ENCODE data around the gene RASA1.
A peak's percentile ranks its signal among the peaks of the same experiment; 100 is the strongest.
"Not testable (repeated sequence)": the region's sequence is repeated elsewhere in the genome, so short reads cannot be mapped to it uniquely, and the experiment has no call there.

RASA1 gene

DNA sequence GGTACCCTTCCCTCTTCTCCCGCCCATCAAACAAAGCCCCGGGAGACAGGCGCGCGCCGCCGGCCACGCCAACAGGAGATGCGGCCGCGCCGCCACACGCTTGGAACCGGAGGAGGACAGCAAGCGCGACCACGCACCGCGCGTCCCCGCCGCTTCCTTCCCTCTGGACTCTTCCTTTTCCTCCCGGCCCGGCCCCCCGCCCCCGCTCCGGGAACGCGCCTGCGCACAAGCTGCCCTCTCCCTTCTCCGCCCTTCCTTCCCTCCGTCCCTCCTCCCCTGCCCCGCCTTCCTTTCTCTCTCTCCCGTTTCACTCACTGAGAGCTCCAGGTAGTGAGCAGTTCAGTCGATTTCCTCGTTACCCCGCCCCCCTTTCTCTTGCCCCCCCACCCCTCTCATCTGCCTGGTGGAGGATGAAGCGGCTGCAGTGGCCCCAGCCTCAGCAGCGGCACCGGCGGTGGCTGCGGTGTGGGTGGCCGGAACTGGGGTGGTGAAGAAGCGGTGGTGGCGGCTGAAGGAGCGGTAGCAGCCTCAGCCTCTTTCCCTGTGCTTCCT lies at the start of gene RASA1:
Gene RASA1, plus strand, starts transcription at position 310 of the 552 bp plus-strand sequence. CDS start 569 bp downstream, outside the sequence.
- DNase-seq: peak; percentile 76

DNA sequence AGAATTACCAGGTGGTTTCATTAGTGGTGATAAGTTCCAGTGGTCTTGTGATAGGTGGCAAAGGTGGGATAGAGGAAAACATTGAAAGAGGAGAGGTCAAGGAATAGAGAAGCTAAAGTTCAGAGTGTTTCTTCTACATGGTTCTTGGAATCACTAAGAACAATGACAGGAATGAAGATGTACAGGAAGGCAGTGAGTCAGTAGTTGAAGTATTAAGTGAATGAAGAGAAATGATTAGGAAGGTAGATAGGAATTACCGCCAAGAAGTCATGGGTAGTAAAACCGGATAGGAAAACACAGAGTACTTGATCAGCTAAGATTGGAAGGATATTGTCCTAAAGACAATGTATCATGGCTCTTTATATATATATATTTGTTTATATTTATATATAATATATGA lies 37.9 kb upstream of the RASA1 start:
- DNase-seq: no peak

DNA sequence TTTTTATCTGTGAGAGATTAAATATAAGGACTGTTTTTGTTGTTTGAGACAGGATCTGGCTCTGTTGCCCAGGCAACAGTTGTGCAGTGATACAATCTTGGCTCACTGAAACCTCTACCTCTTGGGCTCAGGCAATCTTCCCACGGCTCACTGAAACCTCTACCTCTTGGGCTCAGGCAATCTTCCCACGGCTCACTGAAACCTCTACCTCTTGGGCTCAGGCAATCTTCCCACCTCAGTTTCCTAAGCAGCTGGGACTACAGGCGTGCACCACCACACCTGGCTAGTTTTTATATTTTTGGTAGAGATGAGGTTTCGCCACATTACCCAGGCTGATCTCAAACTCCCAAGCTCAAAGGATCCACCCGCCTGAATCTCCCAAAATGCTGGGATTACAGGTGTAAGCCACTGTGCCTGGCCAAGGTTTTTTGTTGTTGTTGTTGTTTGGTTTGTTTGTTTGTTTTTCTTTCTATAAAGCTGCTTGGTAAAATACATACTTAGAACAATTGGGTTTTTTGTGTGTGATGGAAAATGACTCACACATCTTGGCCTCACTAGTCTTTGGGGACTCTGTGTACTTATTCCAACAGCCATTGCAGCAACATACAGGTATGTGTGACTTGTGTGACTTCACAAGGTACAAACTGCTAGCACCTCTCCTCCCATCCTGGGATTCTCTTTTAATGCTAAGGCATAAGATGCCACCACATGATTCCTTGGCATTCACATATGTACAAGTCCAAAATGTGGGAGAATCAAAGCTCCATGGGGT lies 36.5 kb upstream of the RASA1 start:
- DNase-seq: no peak

DNA sequence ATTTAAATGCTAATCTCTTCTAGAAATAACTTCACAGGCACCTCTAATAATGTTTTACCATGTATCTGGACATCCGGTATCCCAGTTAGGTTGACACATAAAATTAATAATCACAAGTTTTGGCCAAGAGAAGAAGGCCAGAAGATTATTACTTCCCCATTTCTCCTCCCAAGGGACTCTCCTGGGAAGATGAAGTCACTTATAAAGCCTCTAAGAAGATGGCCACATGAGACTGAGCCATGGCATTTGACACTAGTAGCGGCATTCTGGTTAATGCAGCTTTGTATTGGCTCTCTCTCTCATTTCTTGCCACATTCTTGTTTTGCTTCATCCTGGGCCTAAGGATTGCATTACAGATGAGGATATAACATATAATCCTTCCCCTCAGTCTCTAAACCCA lies 34.5 kb upstream of the RASA1 start:
- DNase-seq: no peak

DNA sequence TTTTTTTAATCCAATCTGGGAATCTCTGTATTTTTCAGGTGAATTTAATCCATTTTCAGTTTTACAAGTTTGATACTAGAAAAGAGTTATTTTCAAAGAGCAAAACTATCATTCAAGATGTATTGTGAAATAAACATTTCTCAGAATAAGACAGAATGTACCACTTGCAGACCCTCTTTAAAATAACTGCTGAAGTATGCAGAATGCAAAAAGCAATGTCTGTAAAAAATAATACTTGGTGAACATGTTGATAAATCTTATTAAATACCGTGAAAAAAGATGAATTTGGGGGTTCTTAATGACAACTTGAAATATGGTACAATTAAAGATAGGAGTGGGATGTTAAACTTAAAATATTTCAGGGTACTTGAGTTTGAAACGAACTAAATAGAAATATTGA lies 26.1 kb upstream of the RASA1 start:
- DNase-seq: no peak

DNA sequence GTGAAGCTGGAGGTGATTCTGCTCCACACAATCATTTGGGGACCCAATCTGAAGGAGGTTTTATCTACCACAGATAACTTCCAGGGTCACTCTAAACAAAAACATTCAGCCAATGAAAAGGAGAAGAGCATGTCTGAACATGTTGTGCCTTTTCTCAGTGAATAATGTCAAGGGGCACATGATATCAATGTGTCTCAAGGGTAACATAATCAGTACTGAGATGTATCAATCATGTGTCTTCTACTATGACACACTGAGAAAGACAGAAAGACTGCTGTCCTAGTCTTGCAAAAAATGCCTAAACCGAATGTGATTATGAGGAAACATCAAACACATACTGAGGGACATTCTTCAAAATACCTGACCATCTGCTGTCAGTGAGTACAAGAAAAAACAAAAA lies 25.4 kb upstream of the RASA1 start:
- DNase-seq: no peak

DNA sequence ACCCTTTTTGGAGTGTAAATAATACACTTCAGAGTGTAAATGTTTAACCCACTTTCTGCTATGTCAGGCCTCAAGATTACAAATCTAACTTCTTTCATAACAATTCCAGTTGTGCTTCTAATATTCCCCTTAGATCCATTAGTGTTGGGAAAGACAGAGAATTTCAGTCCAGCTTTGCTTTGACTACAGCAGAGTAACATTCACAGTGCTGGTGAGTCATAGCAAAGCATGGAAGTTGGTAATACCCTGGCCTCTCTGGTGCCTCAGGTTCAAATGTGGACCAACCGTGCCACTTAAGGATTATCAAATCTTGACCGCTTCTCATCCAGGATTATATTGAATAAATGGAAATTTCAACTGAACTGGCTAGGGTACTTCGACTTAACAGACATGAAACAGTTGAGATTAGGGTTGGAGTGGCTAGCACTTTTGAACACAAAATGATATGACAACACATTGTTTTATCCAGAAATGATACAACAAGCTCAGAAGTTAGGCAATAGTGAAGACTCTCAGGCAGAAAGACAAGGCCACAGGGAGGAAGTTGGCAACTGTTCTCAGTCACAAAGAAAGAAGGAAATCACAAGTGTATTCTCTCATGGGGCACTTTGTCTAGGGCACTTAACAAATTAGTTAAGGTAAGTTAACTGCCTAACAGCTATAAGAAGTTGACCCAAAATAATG lies 24.4 kb upstream of the RASA1 start:
- no peak for DNase-seq

DNA sequence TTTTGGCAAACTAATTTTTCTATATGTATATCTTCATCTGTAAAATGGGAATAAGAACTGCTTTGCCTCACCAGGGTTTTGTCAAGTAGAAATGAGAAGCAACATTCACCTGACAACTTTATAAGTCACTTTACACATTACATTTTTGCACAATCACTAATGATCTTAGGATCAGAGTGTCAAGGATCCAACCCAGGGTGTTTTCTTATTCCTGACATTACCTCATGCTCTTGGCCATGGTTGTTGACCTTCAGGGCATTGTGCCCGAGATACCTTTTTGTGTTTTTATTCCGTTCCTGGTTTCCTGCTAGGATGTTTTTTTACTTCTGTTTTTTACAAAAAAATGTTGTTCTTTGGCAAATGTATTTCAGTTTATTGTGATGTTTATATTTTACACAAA lies 22.2 kb upstream of the RASA1 start:
- DNase-seq: no peak

DNA sequence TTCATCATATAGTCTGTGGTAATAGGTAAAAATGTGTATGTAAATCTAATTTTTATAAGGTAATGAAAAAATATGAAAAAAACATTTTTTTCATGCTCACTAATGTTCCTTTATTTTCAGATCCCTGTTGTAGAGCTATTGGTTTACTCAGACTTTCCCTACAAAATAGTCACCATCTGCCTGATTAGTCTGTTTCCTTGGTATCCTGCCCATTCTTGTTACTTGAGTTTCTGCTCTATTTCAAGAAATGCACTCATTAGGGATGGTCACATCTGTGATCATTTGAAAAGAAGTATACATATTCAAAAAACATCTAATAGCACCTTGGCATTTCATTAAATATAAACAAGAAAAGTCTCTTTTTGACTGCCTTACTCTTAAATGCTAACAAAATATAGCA lies 21.6 kb upstream of the RASA1 start:
- DNase-seq: no peak

DNA sequence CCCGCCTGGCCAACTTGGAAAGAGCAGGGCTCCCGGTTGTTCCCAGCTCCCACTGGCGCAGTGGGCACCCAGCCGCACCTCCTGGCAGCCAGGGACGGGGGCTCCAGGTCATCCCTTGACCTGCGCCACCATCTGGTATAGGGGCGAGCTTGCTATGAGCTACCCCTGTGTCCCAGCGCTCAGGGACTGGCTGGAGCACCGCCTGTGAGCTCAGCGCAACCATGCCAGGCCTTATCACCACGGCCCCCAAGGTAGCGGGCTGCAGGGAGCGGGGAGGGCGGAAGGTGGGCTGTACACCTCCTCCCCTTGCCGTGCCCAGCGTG lies 15.4 kb upstream of the RASA1 start:
- DNase-seq: no peak

DNA sequence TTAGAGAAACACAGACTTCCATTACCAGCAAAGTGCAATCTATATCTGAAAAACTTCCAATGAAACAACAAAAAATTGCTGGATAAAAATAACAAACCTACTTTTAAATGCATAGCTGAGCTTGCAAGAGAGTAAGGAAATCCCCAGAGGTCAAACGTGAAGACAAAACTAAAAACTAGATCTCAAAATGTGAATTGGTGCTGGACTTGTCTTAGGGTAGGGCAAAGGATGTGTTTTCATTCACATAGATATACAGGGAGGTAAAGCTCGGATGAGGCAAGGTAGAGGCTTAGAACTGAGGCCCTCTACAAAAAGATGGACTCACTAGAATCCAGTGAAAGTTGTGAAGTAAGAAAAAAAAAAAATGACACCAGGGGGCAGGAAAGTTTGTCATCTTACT lies 13.6 kb upstream of the RASA1 start:
- no peak for DNase-seq

DNA sequence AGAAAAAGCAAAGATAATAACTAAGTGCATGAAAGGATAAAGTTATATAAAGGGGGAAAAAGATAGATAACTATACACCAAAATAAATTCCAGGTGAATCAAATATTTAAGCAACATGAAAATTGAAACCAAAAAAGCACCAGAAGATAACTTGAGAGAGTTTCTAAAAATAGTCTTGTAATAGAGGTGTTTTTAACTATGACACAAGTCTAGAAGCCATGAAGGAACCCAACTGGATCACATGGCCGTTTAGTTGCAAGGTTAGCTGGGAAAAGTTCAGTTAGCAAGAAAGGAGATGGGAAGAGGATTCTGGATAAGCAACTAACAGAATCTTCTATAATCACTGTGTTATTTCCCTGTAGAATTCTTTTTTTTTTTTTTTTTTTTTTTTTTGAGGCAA lies 9.2 kb upstream of the RASA1 start:
- DNase-seq: no peak

DNA sequence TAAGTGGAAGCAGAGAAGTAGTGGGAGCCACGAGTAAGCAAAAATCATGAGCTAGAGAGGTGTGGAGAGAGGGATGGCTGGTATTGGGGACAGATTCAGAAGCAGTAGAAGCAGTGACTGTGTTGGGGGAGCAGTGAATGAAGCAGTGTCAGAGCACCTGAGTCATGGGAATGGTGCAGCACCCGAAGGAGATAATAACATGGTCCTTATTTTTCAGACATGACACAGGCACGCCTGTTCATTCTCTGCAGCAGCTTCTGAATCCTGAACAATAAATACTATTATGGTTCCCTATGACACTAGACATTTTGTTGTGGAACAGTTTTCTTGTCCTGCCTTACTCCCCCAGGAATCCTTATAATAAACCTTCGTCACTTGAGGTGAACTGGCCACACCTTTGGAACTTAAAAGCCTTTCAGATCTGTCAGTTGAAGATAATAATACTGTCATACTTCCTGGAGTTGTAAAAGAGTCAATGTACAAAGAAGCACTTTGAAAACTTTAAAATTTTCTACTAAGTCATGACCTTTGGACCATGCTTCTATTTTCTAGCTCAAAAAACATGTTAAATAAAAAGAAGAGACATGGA lies 7.0 kb upstream of the RASA1 start:
- no peak for DNase-seq

DNA sequence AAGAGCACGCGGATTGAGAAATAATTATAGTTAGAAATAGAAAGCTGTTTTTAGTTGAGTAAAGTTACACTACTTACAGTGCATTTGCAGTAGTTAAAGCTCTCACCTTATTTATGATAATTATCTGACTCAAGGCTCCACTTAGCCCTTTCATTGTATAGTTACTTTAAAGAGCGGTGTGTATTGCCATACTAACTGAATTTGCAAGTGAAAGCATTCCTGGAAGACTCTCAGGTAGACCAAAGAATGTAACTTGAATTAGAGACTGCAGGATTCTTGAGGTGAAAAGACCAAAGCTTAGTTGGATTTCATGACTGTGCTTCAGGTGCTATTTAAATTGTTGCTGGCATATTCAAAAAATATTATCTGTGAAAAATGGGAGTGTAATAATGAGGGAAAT lies 4.2 kb upstream of the RASA1 start:
- DNase-seq: no peak

DNA sequence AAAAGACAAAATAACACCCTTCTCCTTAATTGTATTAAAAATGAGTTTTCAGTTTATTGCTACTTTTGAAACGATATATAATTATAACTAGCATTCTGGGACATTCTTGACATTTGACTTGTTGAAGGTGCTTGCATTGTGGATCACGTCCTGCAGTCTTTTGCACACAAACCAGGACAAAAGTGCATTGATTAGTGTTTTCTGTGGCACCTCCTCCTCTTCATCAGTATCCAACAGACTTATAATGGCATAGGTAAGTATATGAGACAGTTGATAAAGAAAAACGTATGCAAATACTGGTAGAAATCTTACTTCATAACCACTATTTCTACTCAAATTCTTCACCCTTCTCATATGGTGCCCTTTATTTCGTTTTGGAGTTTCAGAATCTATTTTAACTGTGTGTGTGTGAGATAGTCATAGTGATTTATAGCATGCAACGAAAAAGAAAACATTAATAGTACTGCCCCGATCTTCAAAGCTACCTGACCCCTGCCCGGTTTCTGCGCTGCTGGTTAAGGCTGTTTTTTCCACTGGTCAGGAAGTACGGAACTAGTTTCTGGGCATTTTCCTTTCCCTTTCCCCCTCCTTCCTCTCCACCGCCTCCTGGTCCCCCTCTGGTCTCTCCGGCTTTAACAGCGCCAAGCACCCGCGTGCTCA lies 639 bp upstream of the RASA1 start:
- DNase-seq: no peak

DNA sequence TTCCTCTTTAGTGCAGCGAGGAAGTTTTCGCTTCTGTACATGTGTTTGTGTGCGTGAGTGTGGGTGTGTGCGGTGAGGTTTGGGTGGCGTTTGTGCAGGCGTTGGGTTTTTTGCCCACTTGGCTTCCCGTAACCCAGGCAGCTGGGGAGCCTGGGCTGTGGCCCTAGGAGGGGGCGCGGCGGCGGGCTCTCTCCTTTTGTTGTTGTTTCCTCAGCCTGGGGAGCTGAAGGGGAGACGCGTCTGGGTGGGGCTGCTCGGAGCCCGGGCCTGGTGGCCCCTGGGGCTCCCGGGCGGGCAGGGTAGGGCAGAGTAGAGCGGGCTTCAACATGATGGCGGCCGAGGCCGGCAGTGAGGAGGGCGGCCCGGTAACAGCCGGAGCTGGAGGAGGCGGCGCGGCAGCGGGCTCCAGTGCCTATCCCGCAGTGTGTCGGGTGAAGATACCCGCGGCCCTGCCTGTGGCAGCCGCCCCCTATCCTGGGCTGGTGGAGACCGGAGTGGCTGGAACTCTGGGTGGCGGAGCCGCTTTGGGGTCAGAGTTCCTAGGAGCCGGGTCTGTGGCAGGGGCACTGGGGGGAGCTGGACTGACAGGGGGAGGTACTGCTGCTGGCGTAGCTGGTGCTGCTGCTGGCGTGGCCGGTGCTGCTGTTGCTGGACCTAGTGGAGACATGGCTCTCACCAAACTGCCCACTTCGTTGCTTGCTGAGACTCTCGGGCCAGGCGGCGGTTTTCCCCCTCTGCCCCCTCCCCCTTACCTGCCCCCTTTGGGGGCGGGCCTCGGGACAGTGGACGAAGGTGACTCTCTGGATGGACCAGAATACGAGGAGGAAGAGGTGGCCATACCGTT lies 665 bp downstream of the RASA1 start:
- DNase-seq: no peak

DNA sequence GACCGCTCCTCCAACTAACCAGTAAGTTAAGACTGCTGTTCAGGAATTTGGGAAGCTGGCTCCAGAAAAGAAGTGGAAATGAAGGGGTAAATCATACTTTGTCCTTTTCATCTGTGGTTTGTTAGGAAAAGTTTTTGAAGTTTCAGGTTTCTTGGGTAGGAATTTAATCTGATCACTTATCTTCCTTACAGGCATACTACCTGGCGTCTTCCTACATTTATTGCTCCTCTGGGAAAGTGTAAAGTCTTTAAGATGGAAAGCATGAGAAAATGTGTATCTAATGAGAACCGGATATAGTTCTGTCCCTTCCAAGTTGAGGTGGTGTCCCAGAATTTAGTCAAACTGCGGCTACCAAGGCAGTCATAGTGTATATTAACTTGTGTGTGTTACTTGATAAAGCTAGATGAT lies 1.3 kb downstream of the RASA1 start:
- DNase-seq: no peak

DNA sequence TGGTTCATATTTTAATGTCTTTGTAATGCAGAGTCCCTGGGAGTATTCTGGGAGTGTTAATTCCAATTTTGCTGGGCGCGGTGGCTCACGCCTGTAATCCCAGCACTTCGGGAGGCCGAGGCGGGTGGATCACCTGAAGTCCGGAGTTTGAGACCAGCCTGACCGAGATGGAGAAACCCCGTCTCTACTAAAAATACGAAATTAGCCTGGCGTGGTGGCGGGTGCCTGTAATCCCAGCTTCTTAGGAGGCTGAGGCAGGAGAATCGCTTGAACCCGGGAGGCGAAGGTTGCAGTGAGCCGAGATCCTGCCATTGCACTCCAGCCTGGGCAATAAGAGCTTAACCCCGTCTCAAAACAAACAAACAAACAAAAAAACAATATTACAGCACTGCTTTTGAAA lies 3.2 kb downstream of the RASA1 start:
- not testable (repeated sequence) for DNase-seq

DNA sequence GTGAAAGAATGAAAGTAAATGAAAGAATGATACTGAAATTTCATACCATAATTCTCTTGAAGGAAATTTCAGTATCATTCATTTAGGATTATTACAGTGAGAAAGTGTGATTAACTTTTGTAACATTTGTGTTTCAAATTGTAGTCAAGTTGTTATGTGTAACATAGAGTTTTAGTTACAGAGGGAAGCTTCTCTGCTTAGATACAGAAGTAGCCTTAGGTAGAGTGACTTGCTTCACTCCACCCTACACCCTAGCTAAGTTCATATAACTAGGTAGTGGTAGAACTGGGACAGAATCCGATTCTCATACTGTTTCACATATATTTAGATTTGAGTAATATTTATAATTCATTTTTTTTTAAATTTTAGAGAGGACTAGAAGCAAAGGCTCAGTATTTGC lies 9.0 kb downstream of the RASA1 start:
- DNase-seq: no peak

DNA sequence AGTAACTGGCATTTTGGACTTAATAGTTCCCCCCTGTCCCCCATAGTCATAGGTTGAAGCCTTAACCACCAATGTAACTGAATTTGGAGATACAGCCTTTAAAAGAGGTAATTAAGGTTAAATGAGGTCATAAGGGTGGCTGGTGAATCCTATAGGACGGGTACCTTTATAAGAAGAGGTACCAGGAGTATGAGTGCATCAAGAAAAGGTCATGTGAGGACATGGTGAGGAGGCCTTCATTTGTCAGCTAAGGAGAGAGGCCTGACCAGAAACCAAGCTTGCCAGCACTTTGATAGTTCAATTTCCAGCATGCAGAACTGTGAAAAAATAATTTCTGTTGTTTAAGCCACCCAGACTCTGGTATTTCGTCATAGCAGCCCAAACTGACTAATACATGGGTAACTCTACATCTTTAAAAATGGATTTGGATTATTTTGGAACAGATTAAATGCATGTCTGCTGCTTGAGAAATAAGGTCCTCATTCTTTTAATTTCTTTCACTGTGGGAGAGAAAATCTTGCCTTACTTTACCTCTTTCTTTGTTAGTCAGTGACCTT lies 9.7 kb downstream of the RASA1 start:
- DNase-seq: no peak

DNA sequence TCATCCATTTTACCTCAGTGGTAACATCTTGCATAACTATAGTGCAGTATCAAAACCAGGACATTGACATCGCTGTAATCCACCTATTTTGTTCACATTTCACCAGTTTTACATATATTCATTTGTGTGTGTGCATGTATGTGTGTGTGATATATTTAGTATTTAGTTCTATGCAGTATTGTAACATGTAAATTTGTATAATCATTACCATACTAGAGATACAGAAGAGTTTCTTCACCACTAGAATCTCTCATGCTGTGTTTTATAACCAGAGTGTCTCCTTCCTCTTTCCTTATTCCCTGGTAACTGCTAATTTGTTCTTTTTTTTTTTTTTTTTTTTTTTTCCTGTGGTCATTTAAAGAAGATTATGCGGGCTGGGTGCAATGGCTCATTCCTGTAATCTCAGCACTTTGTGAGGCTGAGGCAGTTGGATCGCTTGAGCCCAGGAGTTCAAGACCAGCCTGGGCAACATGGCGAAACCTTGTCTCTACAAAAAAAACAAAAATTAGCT lies 11.0 kb downstream of the RASA1 start:
- DNase-seq: no peak

DNA sequence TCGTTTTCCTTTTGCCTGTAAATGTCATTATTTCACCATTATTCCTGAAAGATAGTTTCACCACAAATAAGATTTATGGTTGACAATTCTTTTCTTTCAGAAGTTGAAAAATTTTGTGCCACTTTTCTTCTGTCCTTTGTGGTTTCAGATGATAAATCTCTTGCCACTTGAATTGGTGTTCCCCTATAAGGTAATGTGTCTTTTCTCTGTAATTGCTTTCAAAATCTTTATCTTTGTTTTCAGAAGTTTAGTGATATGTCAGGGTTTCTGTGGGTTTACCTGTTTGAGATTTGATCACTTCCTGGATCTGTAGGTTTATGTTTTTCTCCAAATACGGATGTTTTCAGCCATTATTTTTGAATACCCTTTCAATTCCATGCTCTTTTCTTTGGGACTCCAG lies 14.6 kb downstream of the RASA1 start:
- no peak for DNase-seq

Measured in activated T-cell treated with anti-CD3 and anti-CD28 coated beads, Interleukin-2, amount 50 U/mL, for 1 hour (primary cell).